Endothelial cell of umbilical vein (primary cell): ENCODE measurements around the gene LHFPL2. TPM values are rescaled to one million over a fixed set of nuclear protein-coding genes. Genes with fewer than 3 reads are reported as not detected.

Source experiments
- BruUV-seq: library from RNA; stranded (reverse); fragments of 400-500 nt; replicated peaks from 2 replicates; lab custom pipeline; 2021; lab: Mats Ljungman, UMichigan
- CTCF ChIA-PET: fragments of 300-600, 350-600 bp; sonication (Branson Sonifier 250); formaldehyde crosslinking; loops from one replicate; lab custom pipeline; 2021; ENCODE audit warnings: antibody characterized with exemption, inconsistent platforms; lab: Charles Lee
- POLR2A ChIA-PET: fragments of 300-600, 350-600 bp; sonication (Branson Sonifier 250); formaldehyde crosslinking; loops from one replicate; lab custom pipeline; 2021; ENCODE audit warnings: antibody characterized with exemption, inconsistent platforms; lab: Charles Lee
- DNase-seq: peaks from one replicate; pipeline ENCODE4 v3.0.0-alpha.2; 2011; ENCODE audit warnings: low read depth, low spot score
- FAIRE-seq: peaks from 2 replicates; lab custom pipeline; 2011; peaks lifted over from hg19 to GRCh38; lab: Jason Lieb, UNC
- H2AFZ ChIP-seq: 2 replicates; pipeline ENCODE4 v1.6.0; 2012; ENCODE audit warnings: low read depth, low read length, control low read depth, inconsistent platforms
- H3K27ac ChIP-seq: 2 replicates; pipeline ENCODE4 v1.5.1; 2011; ENCODE audit warnings: low read depth, mild to moderate bottlenecking, control low read depth, low read length, moderate library complexity; ENCODE audit not compliant: insufficient read depth
- H3K27me3 ChIP-seq, 2 experiments: 2 replicates each; pipeline versions ENCODE4 v1.6.0 to v1.6.1; 2011; ENCODE audit warnings: low read length in 2 of 2, mixed read lengths in 1 of 2; ENCODE audit not compliant: control insufficient read depth in 2 of 2, insufficient read depth in 2 of 2
- H3K36me3 ChIP-seq, 2 experiments: 2 replicates in 1 of 2; 3 replicates in 1 of 2; pipeline ENCODE4 v1.5.1; 2011; ENCODE audit warnings: low read length in 2 of 2, mild to moderate bottlenecking in 1 of 2, moderate library complexity in 1 of 2; ENCODE audit not compliant: control insufficient read depth in 2 of 2, insufficient read depth in 2 of 2; ENCODE audit errors: extremely low read depth in 1 of 2
- H3K4me1 ChIP-seq: 3 replicates; pipeline ENCODE4 v1.5.1; 2011; ENCODE audit warnings: mild to moderate bottlenecking, low read length; ENCODE audit not compliant: control insufficient read depth, insufficient read depth; ENCODE audit errors: extremely low read depth
- H3K4me2 ChIP-seq: 2 replicates; pipeline ENCODE4 v1.6.1; 2011; ENCODE audit warnings: low read length, control low read depth, mixed read lengths; ENCODE audit not compliant: insufficient read depth
- H3K4me3 ChIP-seq, 3 experiments: fragments of 200-600 bp in 1 of 3; sonication (generic), shearing (Covaris generic) in 1 of 3; replicated peaks in 1 of 3; 2 replicates each; pipeline ENCODE4 v1.5.1; 2011 to 2016; ENCODE audit warnings: control low read depth in 3 of 3, low read length in 3 of 3, mild to moderate bottlenecking in 2 of 3, inconsistent platforms in 1 of 3, low read depth in 1 of 3, moderate library complexity in 1 of 3; ENCODE audit not compliant: insufficient read depth in 1 of 3
- H3K79me2 ChIP-seq: 2 replicates; pipeline ENCODE4 v1.6.0; 2012; ENCODE audit warnings: low read length, inconsistent platforms; ENCODE audit not compliant: control insufficient read depth, insufficient read depth
- H3K9ac ChIP-seq: replicated peaks from 2 replicates; pipeline ENCODE3; 2011; ENCODE audit warnings: low read length, control low read depth; ENCODE audit not compliant: insufficient read depth; ENCODE audit errors: extremely low read depth
- H3K9me1 ChIP-seq: replicated peaks from 3 replicates; pipeline ENCODE4 v1.6.0; 2011; ENCODE audit warnings: mild to moderate bottlenecking, low read length; ENCODE audit not compliant: control insufficient read depth, insufficient read depth; ENCODE audit errors: extremely low read depth
- H3K9me3 ChIP-seq: replicated peaks from 2 replicates; pipeline ENCODE4 v1.5.1; 2012; ENCODE audit warnings: low read length, inconsistent platforms; ENCODE audit not compliant: control insufficient read depth, insufficient read depth
- H4K20me1 ChIP-seq: replicated peaks from 2 replicates; pipeline ENCODE3; 2011; ENCODE audit warnings: mild to moderate bottlenecking, low read length; ENCODE audit not compliant: control insufficient read depth, insufficient read depth; ENCODE audit errors: extremely low read depth
- CTCF ChIP-seq, 2 donors: IDR thresholded peaks; 1 replicate in 1 of 2; 2 replicates in 1 of 2; pipeline ENCODE4 v1.5.1; 2011; ENCODE audit warnings: low read length in 2 of 2, mild to moderate bottlenecking in 2 of 2, moderate library complexity in 2 of 2, control low read depth in 1 of 2, inconsistent platforms in 1 of 2, low read depth in 1 of 2; ENCODE audit not compliant: insufficient read depth in 1 of 2; ENCODE audit errors: extremely low read depth in 1 of 2
- EZH2 ChIP-seq: IDR thresholded peaks from 2 replicates; pipeline ENCODE4 v1.6.1; 2012; ENCODE audit warnings: borderline replicate concordance, low read depth, mild to moderate bottlenecking, moderate library complexity, low read length, inconsistent platforms; ENCODE audit not compliant: severe bottlenecking
- FOS ChIP-seq: IDR thresholded peaks from 2 replicates; pipeline ENCODE4 v1.6.1; 2011; ENCODE audit warnings: mild to moderate bottlenecking, low read length, moderate library complexity, borderline replicate concordance; ENCODE audit not compliant: insufficient read depth
- GATA2 ChIP-seq: IDR thresholded peaks from 2 replicates; pipeline ENCODE4 v1.7.0; 2011; ENCODE audit warnings: low read depth, mild to moderate bottlenecking, moderate library complexity, mixed read lengths, low read length; ENCODE audit not compliant: insufficient read length, insufficient read depth
- JUN ChIP-seq: IDR thresholded peaks from 2 replicates; pipeline ENCODE4 v1.6.1; 2011; ENCODE audit warnings: borderline replicate concordance, low read depth; ENCODE audit not compliant: insufficient read length, insufficient read depth
- MAX ChIP-seq: IDR thresholded peaks from 2 replicates; pipeline ENCODE4 v1.6.1; 2011; ENCODE audit not compliant: insufficient read depth, insufficient read length
- MYC ChIP-seq: IDR thresholded peaks from one replicate; pipeline ENCODE4 v1.6.1; 2011; ENCODE audit warnings: mild to moderate bottlenecking, low read depth, low read length
- POLR2A ChIP-seq: IDR thresholded peaks from 2 replicates; pipeline ENCODE4 v1.6.1; 2012; ENCODE audit warnings: low read depth, mild to moderate bottlenecking, control low read depth, low read length
- POLR2AphosphoS5 ChIP-seq: IDR thresholded peaks from 2 replicates; pipeline ENCODE4 v1.6.1; 2012; ENCODE audit warnings: low read depth, mild to moderate bottlenecking, control low read depth, low read length, moderate library complexity; ENCODE audit not compliant: insufficient read depth
- dilution Hi-C: fragments of 300-500 bp; cut with MboI; formaldehyde crosslinking; loops from one replicate; pipeline ENCODE4 v1.15.0; 2019; ENCODE audit warnings: low sequenced_read_pairs; ENCODE audit not compliant: extremely low pct_ligation_motif_present
- intact Hi-C: fragments of 100-400 bp; cut with micrococcal nuclease; formaldehyde crosslinking; loops from one replicate; pipeline ENCODE4 v1.10.0; 2022
- polyA plus RNA-seq, 4 experiments: library from polyadenylated mRNA; depleted of rRNA in 3 of 4; stranded (reverse) in 3 of 4; unstranded in 1 of 4; fragments of >200 nt; gene quantifications; 2 replicates each; pipeline versions ENCODE4 v1.2.1 to v1.2.3, GENCODE V29; 2011 to 2012; ENCODE audit warnings: missing spikeins in 1 of 4
- total RNA-seq: library from RNA; stranded (reverse); gene quantifications from 2 replicates; pipeline ENCODE4 v1.2.3, GENCODE V29; 2021

Gene LHFPL2
- total and polyA plus RNA-seq, 2 donors (not counting 3 experiments of a cell fraction or from before 2014, with no cell fraction given) = 9.6 to 36.3 TPM

GRCh38 chr5:78537411-78537810 is 111.2 kb downstream of the LHFPL2 start:
- dilution Hi-C loops = no loop called here
- POLR2A ChIA-PET = no interaction called here
- no peak for DNase-seq
- H3K27ac ChIP-seq = no peak overlapping the region
- CTCF ChIA-PET = interaction anchor here (0.7 to 1.7 kb wide), 16 partner anchors 10 to 428 kb away, joined by 3 to 8 read pairs (median 4); partner anchors contain the start of gene LHFPL2
- no peaks in the 10 kb centered on the region for H3K79me2 ChIP-seq
- no peak overlapping the region for H2AFZ ChIP-seq
- TF ChIP-seq MYC (no peak), GATA2 (no peak), EZH2 (no peak), CTCF (IDR thresholded peaks at IDR 0.05; ENCODE audit: extremely low read depth in 1 of 2, insufficient read depth in 1 of 2, low read depth in 1 of 2, low read length in 2 of 2) (no peak), MAX (no peak), FOS (no peak), JUN (no peak), POLR2AphosphoS5 (no peak), POLR2A (no peak)
- no TSS peak for BruUV-seq
- H3K27me3 ChIP-seq = no peaks in the 10 kb centered on the region
- no peaks in the 10 kb centered on the region for H3K36me3 ChIP-seq
- H3K9me1 ChIP-seq = no peaks in the 10 kb centered on the region
- H3K4me1 ChIP-seq = peaks cover 3% of the 10 kb centered on the region
- intact Hi-C loops = loop anchor here (1.0 to 10.0 kb wide), 2 partner anchors 90 to 427 kb away; no protein-coding TSS in a partner anchor
- H3K9me3 ChIP-seq = no peaks in the 10 kb centered on the region
- H3K9ac ChIP-seq = no peak overlapping the region
- H3K4me3 ChIP-seq = no peak overlapping the region
- H4K20me1 ChIP-seq = no peaks in the 10 kb centered on the region
- no peak overlapping the region for H3K4me2 ChIP-seq
- FAIRE-seq = no peak
